Panc1 (cell line): ENCODE measurements around the gene MBD6. TPM values are rescaled to one million over a fixed set of nuclear protein-coding genes. Genes with fewer than 3 reads are reported as not detected.

ENCODE experiments used
- ATAC-seq: fragments of 200-7000 bp; cut with Tn5 transposase; 2 replicates; pipeline ENCODE4 v1.9.1; 2020; ENCODE audit warnings: mild to moderate bottlenecking, moderate library complexity
- BruUV-seq: library from RNA; stranded (reverse); fragments of 400-500 nt; replicated peaks from 2 replicates; lab custom pipeline; 2021; lab: Mats Ljungman, UMichigan
- CTCF ChIA-PET: fragments of 300-600 bp; sonication (Branson Sonifier 250); formaldehyde crosslinking; loops from one replicate; lab custom pipeline; 2022; ENCODE audit warnings: antibody characterized with exemption; lab: Charles Lee
- POLR2A ChIA-PET: fragments of 300-600 bp; sonication (Branson Sonifier 250); formaldehyde crosslinking; loops from one replicate; lab custom pipeline; 2022; ENCODE audit warnings: antibody characterized with exemption; lab: Charles Lee
- DNase-seq: peaks from one replicate; pipeline ENCODE4 v3.0.0-alpha.2; 2010; ENCODE audit warnings: low read depth, low spot score
- H3K27ac ChIP-seq: 2 replicates; pipeline ENCODE4 v1.5.1; 2011; ENCODE audit warnings: mild to moderate bottlenecking, low read length, inconsistent platforms
- H3K27me3 ChIP-seq: fragments of 200-500 bp; sonication (Bioruptor generic); 2 replicates; pipeline ENCODE4 v1.6.0; 2014; ENCODE audit warnings: low read length, inconsistent platforms; ENCODE audit not compliant: control insufficient read depth, insufficient read depth
- H3K36me3 ChIP-seq: fragments of 200-500 bp; sonication (Bioruptor generic); 2 replicates; pipeline ENCODE4 v1.5.1; 2014; ENCODE audit warnings: inconsistent platforms, mild to moderate bottlenecking, low read length, moderate library complexity; ENCODE audit not compliant: control insufficient read depth, insufficient read depth
- H3K4me1 ChIP-seq: 2 replicates; pipeline ENCODE4 v1.5.1; 2011; ENCODE audit warnings: inconsistent platforms, mild to moderate bottlenecking, low read length, moderate library complexity; ENCODE audit not compliant: control insufficient read depth, insufficient read depth
- H3K4me3 ChIP-seq, 2 experiments: 2 replicates each; pipeline ENCODE4 v1.5.1; 2011 to 2012; ENCODE audit warnings: low read depth in 2 of 2, low read length in 2 of 2, mild to moderate bottlenecking in 2 of 2, inconsistent platforms in 1 of 2, moderate library complexity in 1 of 2
- H3K9me3 ChIP-seq: fragments of 200-500 bp; sonication (Bioruptor generic); 2 replicates; pipeline ENCODE4 v1.5.1; 2014; ENCODE audit warnings: low read depth, mild to moderate bottlenecking, inconsistent platforms, low read length, moderate library complexity; ENCODE audit not compliant: control insufficient read depth, insufficient read depth
- CTCF ChIP-seq: fragments of 450-650 bp; IDR thresholded peaks from 2 replicates; pipeline ENCODE4 v1.5.1; 2017; ENCODE audit warnings: mild to moderate bottlenecking
- POLR2AphosphoS5 ChIP-seq: IDR thresholded peaks from 2 replicates; pipeline ENCODE4 v1.6.1; 2012; ENCODE audit warnings: mild to moderate bottlenecking, low read depth, low read length, moderate library complexity
- REST ChIP-seq, 2 experiments: IDR thresholded peaks; 2 replicates each; pipeline ENCODE4 v1.6.1; 2011 to 2012; ENCODE audit warnings: low read depth in 2 of 2, control low read depth in 1 of 2, low read length in 1 of 2, mild to moderate bottlenecking in 1 of 2, moderate library complexity in 1 of 2; ENCODE audit not compliant: insufficient read depth in 1 of 2
- SIN3A ChIP-seq: IDR thresholded peaks from 2 replicates; pipeline ENCODE4 v1.6.1; 2012; ENCODE audit warnings: low read depth, mild to moderate bottlenecking, low read length, moderate library complexity, borderline replicate concordance; ENCODE audit not compliant: insufficient read depth
- TCF7L2 ChIP-seq: IDR thresholded peaks from 2 replicates; pipeline ENCODE4 v1.6.1; 2011; ENCODE audit warnings: mild to moderate bottlenecking, low read depth, low read length, inconsistent platforms
- in situ Hi-C: cut with HindIII; loops from 2 replicates; pipeline ENCODE4 v1.10.0; 2016; ENCODE audit warnings: low sequenced_read_pairs, low pct_unique_long_range_greater_than_20kb
- intact Hi-C: fragments of 100-400 bp; cut with micrococcal nuclease; formaldehyde crosslinking; loops from one replicate; pipeline ENCODE4 v1.10.0; 2022; ENCODE audit not compliant: unreplicated experiment
- total RNA-seq: library from RNA; stranded (reverse); gene quantifications from one replicate; pipeline ENCODE4 v1.2.1, GENCODE V29; 2021; ENCODE audit not compliant: unreplicated experiment

Gene MBD6
- total RNA-seq, 1 experiment from 2014 or later: 115 TPM

GRCh38 chr12:57487597-57488401 is 34.8 kb upstream of the MBD6 start, which contains the start of gene MARS1:
TSS of gene MARS1 (plus strand) at chr12:57488068. CDS start at chr12:57488091, 23 bp downstream.
- BruUV-seq: no TSS peak
- ChIA-PET POLR2A (no interaction called here), CTCF (no interaction called here)
- ATAC-seq: peak; percentile 99
- Histone ChIP-seq H3K36me3 (peaks cover 14% of the 10 kb centered on the region; the same call in 1 of the 2 replicates), H3K27ac (peak within 1 kb of the TSS; percentile 98), H3K4me3 (peak within 1 kb of the TSS; percentile 95 to 99), H3K9me3 (no peaks in the 10 kb centered on the region), H3K4me1 (peaks cover 12% of the 10 kb centered on the region; the same call in 1 of the 2 replicates), H3K27me3 (no peaks in the 10 kb centered on the region)
- TF ChIP-seq CTCF (peak; percentile 53), POLR2AphosphoS5 (peak; percentile 91), SIN3A (peak; percentile 96; the same call in 1 of the 2 replicates), REST (IDR thresholded peaks at IDR 0.05; ENCODE audit: insufficient read depth in 1 of 2, low read depth in 2 of 2, low read length in 1 of 2) (no peak), TCF7L2 (peak; percentile 63; the same call in 1 of the 2 replicates)
- DNase-seq: peak; percentile 96
- in situ Hi-C loops (no loop called here), intact Hi-C loops (no loop called here)

DNA sequence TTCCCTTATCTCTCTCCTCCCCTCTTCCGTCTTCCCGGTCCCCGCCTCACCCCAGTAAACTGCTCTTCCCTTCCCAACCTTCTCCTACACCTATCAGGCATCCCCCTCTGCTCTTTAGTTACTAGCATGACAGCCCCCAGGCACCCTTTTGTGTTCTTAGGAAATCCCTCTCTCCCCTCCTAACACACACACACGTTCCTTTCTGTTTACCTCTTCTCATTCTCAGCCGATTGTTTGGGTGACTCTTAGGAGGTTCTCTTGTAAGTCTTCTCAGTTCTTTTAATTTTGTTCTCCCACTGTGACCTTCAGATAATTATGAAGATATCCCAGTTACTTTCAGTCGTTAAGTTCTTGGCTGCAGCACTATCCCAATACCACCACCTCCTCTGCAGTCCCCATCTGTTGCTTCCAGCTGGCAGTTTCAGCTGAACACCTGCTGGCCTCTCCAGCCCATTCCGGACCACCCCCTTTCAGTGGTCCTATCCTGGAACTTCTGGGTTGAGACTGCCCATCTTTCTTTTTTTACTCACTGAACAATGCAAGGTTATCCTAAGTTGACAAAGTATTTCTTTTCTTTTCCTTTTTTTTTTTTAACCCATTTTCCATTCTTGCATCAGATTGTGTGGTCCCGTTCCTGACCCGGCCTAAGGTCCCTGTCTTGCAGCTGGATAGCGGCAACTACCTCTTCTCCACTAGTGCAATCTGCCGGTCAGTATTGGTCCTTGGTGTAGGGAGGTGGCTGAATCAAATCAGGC is 34.0 kb upstream of the MBD6 start:
- TF ChIP-seq REST (IDR thresholded peaks at IDR 0.05; ENCODE audit: insufficient read depth in 1 of 2, low read depth in 2 of 2, low read length in 1 of 2) (no peak), POLR2AphosphoS5 (no peak), SIN3A (no peak), CTCF (no peak), TCF7L2 (no peak)
- Histone ChIP-seq H3K9me3 (no peaks in the 10 kb centered on the region), H3K27ac (peak overlapping the region; percentile 98), H3K4me3 (peak overlapping the region; percentile 95 to 99), H3K27me3 (no peaks in the 10 kb centered on the region), H3K36me3 (peaks cover 16% of the 10 kb centered on the region; the same call in 1 of the 2 replicates), H3K4me1 (peaks cover 12% of the 10 kb centered on the region; the same call in 1 of the 2 replicates)
- CTCF ChIA-PET: no interaction called here
- in situ Hi-C loops (no loop called here), intact Hi-C loops (no loop called here)
- DNase-seq: no peak
- POLR2A ChIA-PET: interaction anchor here (0.6 kb wide), 1 partner anchor 42 kb away, joined by 3 read pairs; no protein-coding TSS in a partner anchor
- no TSS peak for BruUV-seq
- peak; percentile 26 for ATAC-seq
